Right forelimb (tissue), 1 donor: ENCODE data around the gene RNASE7.
"Not testable (repeated sequence)": the region's sequence is repeated elsewhere in the genome, so short reads cannot be mapped to it uniquely, and the experiment has no call there.

Experiments
- DNase-seq: peaks from one replicate; pipeline ENCODE4 v3.0.0-alpha.2; 2018

The RNASE7 gene

GRCh38 chr14:21041676-21042433 lies at the start of gene RNASE7:
TSS of gene RNASE7 (plus strand) at chr14:21042362. CDS start at chr14:21042993, 631 bp downstream.
- DNase-seq = no peak

GRCh38 chr14:20996521-20996920 lies 45.6 kb upstream of the RNASE7 start:
- DNase-seq = no peak

- DNase-seq = no peak
Measured at GRCh38 chr14:20997115-20997514, 45.0 kb upstream of the RNASE7 start.

GRCh38 chr14:20997564-20997963 lies 44.6 kb upstream of the RNASE7 start:
- DNase-seq = no peak

- DNase-seq = no peak
Measured at GRCh38 chr14:20998139-20998538, 44.0 kb upstream of the RNASE7 start.

GRCh38 chr14:20998674-20999366 lies 43.3 kb upstream of the RNASE7 start, which contains the start of gene SLC39A2:
TSS of gene SLC39A2 (plus strand) at chr14:20999293. CDS start at chr14:20999447, 154 bp downstream.
- DNase-seq = no peak

- no peak for DNase-seq
Measured at GRCh38 chr14:20999591-20999990, 42.6 kb upstream of the RNASE7 start.

GRCh38 chr14:21001218-21001617 lies 40.9 kb upstream of the RNASE7 start:
- no peak for DNase-seq

- DNase-seq = no peak
Measured at GRCh38 chr14:21003788-21004346, 38.3 kb upstream of the RNASE7 start.

GRCh38 chr14:21009721-21010120 lies 32.4 kb upstream of the RNASE7 start:
- DNase-seq = not testable (repeated sequence)

- DNase-seq = no peak
Measured at GRCh38 chr14:21011136-21011535, 31.0 kb upstream of the RNASE7 start.

GRCh38 chr14:21014761-21015190 lies 27.4 kb upstream of the RNASE7 start:
- peak; percentile 91 for DNase-seq

GRCh38 chr14:21015312-21015711 lies 26.9 kb upstream of the RNASE7 start:
- no peak for DNase-seq

GRCh38 chr14:21016413-21017190 lies 25.6 kb upstream of the RNASE7 start:
- no peak for DNase-seq

GRCh38 chr14:21017528-21018245 lies 24.5 kb upstream of the RNASE7 start:
- no peak for DNase-seq

- no peak for DNase-seq
Measured at GRCh38 chr14:21018286-21018685, 23.9 kb upstream of the RNASE7 start.

GRCh38 chr14:21018781-21019180 lies 23.4 kb upstream of the RNASE7 start:
- no peak for DNase-seq

- DNase-seq = no peak
Measured at GRCh38 chr14:21019366-21019765, 22.8 kb upstream of the RNASE7 start.

- DNase-seq = no peak
Measured at GRCh38 chr14:21020977-21021545, 21.1 kb upstream of the RNASE7 start.

- DNase-seq = no peak
Measured at GRCh38 chr14:21022686-21023085, 19.5 kb upstream of the RNASE7 start.

- DNase-seq = peak; percentile 34
Measured at GRCh38 chr14:21023174-21023573, 19.0 kb upstream of the RNASE7 start.
